ENCODE measurements around the gene GMDS.

The GMDS gene

DNA sequence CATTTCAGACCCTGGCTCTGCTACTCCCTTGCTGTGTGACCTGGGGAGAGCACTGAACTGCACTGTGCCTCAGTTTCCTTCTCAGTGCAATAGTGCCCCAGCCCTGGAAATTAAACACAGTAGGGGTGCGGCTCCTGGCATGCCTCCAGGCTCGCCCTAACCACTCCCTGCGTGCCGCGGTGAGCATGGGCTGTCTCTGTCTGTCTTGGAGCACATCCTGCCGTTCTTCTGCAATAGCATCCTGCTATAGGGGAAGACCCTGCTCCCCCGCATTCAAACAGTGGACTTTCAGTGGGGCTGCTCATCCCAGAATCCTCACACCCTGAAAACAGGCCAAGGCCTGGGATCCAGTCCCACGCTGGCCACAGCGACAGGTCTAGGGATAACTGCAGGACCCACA lies 506.2 kb downstream of the GMDS start:
- no peak for DNase-seq
- no peak for ATAC-seq

DNA sequence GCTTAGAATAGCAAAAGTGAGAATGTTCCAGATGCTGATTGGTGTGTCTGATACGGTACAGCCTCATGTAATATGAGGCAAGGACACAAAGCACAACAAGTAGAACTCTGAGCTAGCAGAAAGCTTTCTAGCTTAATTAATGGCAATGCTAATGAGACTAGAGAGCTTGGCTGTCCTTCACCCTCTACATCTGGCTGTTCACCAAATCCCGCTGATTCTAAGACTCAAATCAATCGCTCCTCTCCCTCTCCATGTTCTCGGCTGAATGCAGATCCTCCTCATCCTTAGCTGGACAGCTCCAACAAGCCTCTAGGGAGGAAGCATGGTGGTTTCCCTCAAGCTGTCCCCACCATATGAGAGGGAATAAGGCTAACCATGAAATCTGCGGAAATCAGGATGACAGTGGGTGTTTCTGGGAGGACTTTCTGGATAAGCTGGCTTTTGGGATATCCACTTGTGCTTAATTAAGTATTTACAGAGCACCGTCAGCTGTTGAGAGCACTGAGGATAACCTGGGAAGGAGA lies 506.8 kb downstream of the GMDS start:
- no peak for ATAC-seq
- no peak for DNase-seq

DNA sequence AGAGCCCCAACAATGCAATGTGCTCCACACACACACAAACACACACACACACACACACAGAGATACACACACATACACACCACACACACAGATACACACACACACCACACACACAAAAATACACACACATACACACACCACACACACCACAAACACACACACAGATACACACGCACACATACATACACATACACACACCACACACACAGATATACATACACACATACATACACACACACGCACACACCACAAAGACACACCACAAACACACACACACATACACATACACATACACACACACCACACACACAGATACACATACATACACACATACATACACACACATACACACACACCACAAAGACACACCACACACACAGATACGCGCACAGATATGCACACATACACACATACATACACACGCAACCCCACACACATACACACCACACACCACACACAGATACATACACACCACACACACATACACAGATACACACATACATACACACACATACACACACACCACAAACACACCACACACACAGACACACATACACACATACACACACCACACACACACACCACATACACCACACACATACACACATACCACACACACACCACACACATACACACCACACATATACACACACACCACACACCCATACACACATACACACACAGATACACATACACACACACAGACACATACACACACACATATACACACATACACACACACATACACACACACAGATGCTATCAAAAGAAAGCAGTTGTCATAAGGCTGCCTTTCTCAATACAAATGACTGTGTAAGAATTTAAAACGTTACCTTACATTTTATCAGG lies 507.7 kb downstream of the GMDS start:
- ATAC-seq (no peak), DNase-seq (no peak)

DNA sequence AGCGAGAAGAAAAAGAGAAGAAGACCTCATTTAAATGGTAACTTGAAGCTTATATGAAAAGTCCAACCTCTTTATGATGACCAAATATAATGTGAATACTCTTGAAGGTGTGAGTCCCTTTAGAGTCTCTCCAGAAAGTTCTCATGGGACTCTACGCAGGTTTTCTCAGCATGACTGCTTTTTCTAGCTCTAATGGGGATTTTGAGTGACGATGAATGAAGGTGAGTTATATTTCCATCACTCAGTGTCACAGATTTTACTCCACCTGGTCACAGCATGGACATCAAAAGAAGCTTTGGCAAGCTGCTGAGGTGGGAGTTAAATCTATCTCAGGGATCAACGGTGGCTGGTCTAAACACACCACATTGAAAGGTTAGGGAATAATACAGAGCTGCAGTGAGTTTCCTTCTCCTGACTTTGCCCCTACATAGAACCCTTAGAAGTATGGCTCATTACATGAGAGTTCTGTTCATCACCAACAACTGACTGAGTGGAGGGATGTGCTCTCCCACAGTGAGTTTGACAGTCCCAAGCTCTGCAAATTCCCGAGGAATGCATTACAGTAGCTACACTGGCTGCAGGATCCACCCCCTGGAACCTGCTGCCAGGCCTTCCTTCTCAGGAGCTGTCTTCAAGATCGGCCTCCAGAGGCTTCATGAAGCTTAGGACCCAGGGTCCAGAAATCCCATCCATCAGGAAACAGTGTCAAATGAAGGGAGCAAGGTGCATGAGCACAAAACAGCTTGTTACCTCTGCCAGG lies 508.9 kb downstream of the GMDS start:
- DNase-seq = no peak
- ATAC-seq = no peak

DNA sequence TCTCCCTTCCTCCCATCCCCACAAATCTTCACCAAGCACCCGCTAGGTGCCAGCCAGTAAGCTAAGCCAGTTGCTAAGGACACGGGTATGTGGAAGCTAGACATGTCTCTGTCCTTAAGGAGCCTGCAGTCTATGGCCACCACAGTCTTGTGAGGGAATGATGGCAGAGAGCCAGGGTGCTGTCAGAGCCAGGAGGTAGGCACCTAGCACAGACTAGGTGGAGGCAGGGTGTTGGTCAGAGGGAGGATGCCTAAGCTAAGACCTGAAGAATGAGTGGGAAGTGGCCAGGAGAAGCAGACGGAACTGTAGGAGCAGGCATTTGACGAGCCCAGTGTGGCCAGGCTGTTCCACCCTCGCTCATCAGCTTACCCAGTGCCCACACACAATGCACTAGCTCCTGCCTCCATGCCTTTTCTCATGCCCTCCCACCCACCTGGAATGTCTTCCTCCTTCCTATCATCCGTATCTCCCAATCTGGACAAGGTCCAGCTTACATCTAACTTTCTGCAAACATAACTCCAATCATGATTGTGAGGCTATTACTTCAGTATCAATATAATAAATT lies 510.1 kb downstream of the GMDS start:
- DNase-seq (no peak), ATAC-seq (no peak)

DNA sequence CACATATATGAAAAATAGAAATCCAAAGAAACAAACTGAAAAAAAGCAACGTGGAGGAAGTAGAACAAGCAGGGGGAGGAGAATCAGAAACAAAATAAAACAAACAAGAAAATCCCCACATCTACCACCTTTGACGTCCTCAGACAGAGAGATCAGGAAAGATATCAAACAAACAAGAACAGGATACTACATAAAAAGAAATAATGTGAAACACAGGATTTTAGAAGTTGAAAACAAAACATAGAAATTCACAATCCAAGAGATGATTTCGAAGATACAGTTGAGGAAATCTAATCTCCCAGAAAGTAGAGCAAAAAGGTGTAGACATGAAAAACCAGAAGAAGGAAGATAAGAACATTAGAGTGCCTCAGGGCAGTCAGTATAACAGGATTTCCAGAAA lies 514.5 kb downstream of the GMDS start:
- DNase-seq (no peak), ATAC-seq (no peak)

DNA sequence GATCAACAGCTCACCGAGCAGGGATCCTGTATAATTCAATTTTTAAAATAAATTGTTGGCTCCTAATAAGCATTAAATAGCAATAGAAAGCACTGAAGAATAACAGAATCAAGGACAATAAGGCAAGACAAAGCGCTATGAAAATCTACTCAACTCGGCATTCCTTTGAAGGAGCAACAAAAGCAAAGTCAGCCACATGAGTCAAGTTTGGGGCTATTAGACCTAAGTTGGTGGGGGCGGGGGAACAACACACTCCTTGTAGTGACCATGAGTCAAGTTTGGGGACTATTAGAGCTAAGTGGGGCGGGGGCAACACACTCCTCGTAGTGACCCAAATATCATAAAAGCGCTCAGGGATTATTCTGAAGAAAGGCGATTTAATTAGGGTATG lies 515.7 kb downstream of the GMDS start:
- no peak for DNase-seq
- no peak for ATAC-seq

DNA sequence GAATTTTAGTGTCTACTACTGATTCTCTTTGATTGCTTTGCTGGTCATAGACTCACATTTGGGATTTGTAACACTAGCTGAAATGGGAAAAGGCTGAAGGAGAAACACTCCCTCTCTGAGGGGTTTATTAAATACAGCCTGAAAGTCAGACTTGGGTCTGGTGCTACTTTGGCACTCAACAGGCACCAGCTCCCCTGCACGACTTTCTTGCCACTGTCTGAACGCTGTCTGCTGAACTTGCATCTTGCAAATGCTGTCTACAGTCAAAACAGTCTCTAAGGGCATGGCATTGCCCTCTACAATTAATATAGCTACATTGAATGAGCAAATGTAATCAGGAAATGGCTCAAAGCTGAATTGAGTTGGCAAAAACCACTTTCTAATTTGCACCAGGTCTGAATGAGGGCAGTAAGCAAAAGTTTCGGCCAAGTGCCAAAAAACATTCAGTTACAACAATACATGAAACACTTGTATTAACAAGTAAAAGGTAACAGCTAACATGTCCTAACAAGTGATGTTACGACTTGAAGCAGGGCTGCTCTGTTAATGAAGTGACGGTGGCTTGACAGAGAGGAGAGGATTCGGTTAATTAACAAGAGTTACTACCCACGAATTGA lies 516.2 kb downstream of the GMDS start:
- ATAC-seq = no peak
- DNase-seq = no peak

DNA sequence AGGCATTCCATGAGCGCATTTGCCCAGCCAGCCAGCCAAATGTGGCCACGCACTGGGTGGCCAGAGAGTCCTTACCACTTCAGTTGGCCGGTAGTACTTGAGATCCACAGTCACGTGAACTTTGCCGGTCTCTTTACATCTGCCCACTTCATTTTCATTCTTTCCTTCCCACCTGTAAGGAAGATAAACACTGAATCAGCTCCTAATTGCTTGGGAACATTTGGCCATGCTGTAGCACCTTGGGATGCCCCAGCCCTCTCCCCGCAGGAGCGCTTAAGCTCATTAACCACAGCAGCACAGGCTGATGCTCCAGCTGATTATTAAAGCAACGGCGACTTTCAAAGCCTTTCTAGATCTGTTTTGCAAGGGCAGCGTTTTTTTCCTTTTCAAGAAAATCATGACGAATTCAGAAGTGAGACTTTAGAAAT lies 519.0 kb downstream of the GMDS start:
- ATAC-seq = no peak
- no peak for DNase-seq

DNA sequence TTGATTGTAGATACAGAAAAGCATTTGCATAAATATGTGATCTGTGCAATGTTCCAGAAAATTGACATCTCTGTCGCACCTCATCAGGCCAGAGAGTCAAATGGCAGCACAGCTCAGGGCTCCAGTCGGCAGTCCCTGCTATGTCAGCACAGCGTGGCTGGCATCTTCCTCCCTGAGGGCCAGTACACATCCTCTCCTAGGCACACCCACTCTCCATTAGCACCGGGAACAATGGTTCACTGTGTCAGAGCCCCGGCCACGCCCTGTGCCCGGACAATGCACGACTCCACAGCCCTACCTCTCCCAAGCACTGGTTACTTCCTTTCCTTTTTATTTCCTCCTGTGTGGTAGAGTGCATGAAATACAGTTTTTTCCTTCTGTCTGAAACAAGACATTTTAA lies 520.8 kb downstream of the GMDS start:
- ATAC-seq = no peak
- DNase-seq = no peak

DNA sequence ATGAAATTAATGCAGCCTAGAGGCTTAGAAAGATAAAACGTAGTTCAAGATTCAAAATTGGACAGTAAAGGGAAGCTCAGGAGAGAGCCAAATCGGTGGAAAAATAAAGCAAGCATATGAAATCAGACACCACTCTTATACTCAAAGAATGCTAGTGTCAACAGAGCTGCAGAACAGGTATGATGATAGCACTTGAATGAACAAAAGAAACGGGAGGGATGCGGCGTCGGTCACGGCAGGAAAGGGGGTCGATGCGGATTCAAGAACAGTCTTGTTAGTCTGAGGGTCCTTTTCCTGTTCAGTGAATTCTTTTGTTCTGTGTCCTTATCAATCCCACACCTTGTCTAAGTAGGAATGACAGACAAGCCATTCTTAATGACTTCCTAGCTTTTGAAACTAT lies 521.3 kb downstream of the GMDS start:
- DNase-seq (no peak), ATAC-seq (no peak)

DNA sequence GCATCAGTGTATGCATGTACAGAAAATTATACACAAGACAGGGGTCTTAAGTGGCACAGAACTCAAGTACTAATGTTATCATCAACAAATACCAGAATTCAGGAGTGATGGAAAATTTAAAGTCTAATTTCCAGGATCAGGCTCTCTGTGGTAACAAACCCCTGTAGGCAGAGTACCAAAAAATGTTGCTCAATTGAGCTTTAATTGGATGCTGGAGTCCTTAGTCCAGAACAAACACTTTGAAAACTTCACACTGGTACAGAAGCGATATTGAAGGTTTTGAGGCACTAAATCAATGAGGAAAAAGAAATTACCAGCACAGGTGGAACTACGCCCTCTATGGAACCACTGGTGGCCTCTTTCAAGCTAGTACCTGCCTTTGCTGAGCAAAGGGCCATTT lies 522.6 kb downstream of the GMDS start:
- DNase-seq = no peak
- no peak for ATAC-seq

DNA sequence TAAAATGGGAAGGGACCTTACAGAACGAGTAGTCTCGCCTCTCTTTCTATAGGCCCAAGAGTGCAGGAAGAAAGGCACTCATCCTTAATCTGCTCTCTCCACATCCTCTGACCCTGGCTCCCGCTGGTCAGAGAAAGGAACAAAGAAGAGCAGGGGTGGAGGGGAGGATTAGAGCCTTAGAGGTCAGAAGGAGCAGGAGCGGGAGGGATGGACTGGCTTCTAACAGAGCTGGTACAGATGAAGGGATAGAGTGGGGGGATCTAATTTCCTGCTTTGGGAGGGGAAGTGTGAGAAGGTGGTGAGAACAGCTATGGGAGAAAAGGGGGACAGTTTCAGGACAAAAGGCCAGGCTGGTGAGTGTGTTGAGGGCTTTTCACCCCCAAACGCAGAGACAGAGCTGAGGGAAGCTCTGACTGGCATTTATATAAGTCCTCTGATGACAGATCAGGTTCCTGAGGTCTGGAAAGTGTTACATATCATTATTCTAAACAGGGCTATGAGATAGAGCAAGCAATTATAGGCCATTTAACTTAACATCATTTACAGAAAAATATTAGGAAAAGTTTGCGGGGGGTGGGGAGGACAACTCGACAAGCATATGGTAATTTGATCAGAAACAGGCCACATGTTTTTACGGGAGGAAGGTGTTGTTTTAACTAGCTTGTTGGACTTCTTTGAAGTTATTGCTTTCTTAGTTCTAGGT lies 524.6 kb downstream of the GMDS start:
- DNase-seq (no peak), ATAC-seq (no peak)

DNA sequence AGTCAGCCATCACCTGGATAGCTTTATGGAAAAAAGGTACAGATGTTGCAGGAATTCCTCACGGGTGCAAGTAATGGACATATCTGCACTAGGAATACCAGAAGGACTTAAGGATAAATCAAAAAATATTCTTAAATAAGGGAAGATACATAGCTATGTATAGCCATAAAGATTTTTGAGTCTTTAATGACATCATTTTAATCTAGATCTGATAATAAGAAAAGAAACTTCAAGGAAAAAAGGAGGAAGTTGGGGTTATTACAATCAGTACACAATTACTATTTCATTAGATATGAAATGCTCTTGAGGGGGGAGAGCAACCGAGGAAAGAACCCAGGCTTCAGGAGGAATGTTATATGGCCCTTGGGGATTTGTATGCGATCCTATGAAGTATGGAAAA lies 525.5 kb downstream of the GMDS start:
- DNase-seq = no peak
- ATAC-seq = no peak

DNA sequence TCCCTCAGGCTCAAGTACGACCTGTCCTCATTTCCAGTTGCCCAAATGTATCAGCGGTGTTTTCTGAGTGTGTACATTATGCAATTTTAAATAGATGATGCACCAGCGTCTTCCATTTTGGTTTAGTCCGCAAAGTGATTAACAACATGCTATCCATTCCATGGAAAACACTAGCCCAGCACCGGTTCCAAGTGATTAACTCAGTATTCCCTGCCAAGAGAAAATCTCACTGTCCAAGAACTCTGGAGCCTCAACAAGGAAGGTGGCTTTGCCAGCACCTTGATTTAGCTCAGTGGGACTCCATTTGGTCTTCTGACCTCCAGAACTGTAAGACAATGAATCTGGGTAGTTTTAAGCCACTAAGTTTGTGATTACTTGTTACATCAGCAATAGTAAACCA lies 528.5 kb downstream of the GMDS start:
- ATAC-seq = no peak
- DNase-seq = no peak

DNA sequence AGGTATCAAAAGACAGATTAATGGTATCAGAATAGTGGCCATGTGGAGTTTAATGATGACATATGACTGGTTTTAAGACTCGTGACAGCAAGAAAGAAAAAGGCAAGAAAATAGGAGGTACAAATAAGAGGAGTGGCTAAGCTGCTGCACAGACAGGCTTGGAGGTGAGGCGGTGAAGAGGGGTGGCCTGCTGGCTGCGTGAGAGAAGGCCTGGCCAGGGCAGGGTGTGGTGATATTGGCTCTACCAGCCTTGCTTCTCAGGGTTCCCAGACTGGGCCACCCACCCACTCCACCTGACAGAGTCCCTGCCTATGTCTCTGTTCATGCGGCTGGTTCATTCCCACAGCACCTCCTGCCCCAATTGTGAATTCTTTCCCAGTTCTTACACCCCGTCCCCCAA lies 529.0 kb downstream of the GMDS start:
- ATAC-seq = no peak
- DNase-seq = no peak

DNA sequence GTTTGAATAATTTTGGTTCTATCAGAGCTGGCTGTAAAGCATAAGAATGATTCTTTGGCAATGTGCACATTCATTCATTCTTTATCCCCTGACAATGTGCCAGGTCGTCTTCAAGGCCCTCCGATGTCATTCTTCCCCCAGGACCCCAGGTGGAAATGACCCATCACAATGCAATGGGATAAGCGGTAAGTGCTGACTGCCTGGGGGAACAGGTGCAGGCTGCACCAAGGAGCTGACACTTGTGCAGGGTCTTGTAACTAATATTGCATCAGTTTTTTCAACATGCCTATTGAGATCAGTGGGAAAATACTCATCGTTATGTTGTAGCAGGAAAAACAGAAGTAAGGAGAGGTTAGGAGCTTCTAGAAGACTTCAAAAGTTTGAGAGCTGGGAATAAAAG lies 530.1 kb downstream of the GMDS start:
- ATAC-seq = no peak
- no peak for DNase-seq

DNA sequence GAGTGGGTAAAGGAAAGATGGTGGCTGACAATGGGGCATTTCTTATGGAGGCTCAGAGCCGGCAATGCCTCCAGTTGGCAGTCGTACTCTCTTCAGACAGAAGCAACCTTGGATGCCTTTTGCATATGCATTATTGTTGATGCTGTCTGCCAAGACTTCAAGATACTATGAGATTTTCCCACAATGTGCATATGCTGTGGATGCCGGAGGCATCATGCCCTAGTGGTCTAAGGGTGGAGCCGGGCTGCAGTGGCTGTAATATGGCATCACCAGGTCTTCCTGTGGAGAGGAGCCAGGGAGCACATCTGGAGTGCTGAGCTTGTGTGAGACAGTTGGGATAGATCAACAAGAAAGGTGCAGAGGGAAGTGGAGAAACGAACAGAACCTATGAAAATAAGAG lies 530.8 kb downstream of the GMDS start:
- DNase-seq = no peak

DNA sequence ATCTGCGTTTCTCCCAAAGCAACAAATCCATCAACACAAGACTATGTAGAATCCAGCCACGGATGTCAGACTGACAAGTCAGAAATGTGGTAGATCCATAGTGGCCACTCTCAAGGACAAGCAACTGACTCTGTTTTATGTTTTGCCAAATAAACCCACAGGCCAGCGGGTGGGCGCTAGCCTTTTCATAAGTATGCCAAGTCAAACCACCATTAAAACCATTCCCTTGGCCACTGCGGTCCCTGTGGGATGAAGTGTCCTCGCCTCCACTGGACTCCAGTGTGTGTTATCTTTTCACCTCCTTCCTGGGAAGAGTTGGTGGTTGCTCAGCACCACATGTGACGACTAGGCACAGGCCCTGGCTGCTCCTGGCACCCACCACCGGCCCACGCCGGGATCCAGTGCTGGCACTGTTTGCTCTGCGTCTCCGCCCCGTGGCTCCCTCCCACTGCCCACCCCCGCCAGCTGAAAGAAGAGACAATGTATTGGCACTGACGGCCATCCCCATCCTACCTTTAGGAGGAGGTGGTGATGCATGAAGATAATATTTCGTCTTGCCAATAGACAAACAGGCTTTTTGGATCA lies 532.3 kb downstream of the GMDS start:
- DNase-seq = no peak
- no peak for ATAC-seq

More for the DNA sequence above, 530.8 kb downstream of the GMDS start:
- ATAC-seq = no peak

DNA sequence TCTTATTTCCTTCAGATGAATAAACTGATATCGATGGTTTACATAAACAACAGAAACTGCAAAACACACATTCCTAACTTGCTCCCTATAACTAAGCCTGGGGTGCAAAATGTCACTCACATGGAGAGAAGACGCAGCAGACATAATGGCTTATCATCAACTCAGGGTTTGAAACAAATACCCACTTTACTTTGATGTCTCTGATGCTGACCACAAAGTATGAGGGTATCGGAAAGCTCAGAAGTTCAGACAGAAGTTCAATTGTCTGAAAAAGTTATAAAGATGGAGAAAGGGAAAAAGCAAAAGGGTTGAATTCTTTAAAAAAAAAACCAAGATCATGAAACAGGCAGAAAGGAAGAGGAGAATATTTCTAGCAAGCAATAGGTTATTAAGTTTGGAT lies 533.0 kb downstream of the GMDS start:
- no peak for ATAC-seq
- DNase-seq = no peak

DNA sequence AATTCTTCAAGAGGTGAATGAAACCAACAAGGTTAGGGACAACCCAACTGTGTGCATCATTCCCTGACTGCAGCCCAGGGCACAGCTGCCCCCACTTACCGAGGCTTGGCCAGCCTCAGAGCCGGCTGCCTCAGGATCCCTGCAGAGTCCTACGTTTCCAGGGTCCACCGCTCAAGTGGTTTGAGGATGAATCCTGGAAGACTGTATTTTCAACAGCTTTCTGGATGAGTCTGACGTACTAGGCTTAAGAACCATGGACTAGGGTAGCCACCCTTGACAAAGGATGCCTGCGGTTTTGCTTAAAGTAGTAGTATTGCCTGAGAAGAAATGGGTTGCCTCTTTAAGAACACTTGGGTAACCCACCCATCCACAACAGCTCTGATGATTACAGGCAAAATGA lies 534.3 kb downstream of the GMDS start:
- ATAC-seq (no peak), DNase-seq (no peak)

DNA sequence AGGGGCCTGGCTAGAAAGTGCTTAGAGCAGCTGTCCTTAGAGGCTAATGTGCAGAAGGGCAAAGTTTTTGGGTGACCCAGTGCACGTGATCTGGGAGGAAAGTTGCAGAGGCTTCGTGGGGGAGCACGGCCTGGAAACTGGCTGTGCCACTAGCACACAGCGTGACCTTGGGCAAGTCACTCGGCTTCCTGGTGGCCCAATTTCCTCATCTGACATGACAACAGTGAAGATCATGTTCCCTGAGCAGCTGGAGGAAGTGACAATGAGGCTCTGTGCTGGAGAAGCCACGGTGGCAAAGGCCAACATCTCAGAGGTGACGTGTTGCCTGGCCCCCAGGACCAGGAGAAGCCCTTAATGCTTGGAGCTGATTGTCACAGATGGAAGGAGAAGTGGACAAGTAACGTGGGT lies 536.2 kb downstream of the GMDS start:
- DNase-seq (no peak), ATAC-seq (no peak)
